Transverse colon (tissue), 4 donors: ENCODE measurements around the gene RINL. TPM values are rescaled to one million over a fixed set of nuclear protein-coding genes. Genes with fewer than 3 reads are reported as not detected.

Experiments used
- DNase-seq: peaks from one replicate; pipeline ENCODE4 v3.0.0-alpha.2; 2019
- H3K27ac ChIP-seq, 4 donors: fragments of 200-600 bp; sonication (generic); 2 replicates each; pipeline ENCODE4 v1.5.1; 2016 to 2018; ENCODE audit warnings: inconsistent platforms in 4 of 4
- H3K27me3 ChIP-seq: fragments of 200-600 bp; sonication (generic); 2 replicates; pipeline ENCODE4 v1.5.1; 2017; ENCODE audit warnings: inconsistent platforms
- H3K36me3 ChIP-seq, 4 donors: fragments of 200-600 bp; sonication (generic); 2 replicates each; pipeline ENCODE4 v1.5.1; 2017 to 2019; ENCODE audit warnings: inconsistent platforms in 4 of 4
- H3K4me1 ChIP-seq, 4 donors: fragments of 200-600 bp; sonication (generic); 2 replicates each; pipeline ENCODE4 v1.5.1; 2017 to 2020; ENCODE audit warnings: inconsistent platforms in 4 of 4
- H3K4me3 ChIP-seq, 4 donors: fragments of 200-600 bp; sonication (generic); 1 replicate in 1 of 4; 2 replicates in 3 of 4; pipeline versions ENCODE4 v1.5.1 to v1.6.1; 2017 to 2019; ENCODE audit warnings: inconsistent platforms in 4 of 4
- H3K9me3 ChIP-seq, 2 donors: fragments of 200-600 bp; sonication (generic); 2 replicates each; pipeline ENCODE4 v1.5.1; 2017 to 2019; ENCODE audit warnings: inconsistent platforms in 2 of 2
- CTCF ChIP-seq, 5 experiments: fragments of 200-600 bp in 3 of 5; fragments of 450-650 bp in 2 of 5; sonication (generic) in 3 of 5; IDR thresholded peaks; 1 replicate in 2 of 5; 2 replicates in 3 of 5; pipeline ENCODE4 v1.5.1; 2016 to 2017; ENCODE audit warnings: antibody characterized with exemption in 5 of 5, inconsistent platforms in 3 of 5, mild to moderate bottlenecking in 2 of 5, moderate library complexity in 1 of 5
- EP300 ChIP-seq: sonication (generic); formaldehyde crosslinking; IDR thresholded peaks from one replicate; pipeline ENCODE4 v1.6.1; 2017; ENCODE audit warnings: antibody characterized with exemption, low read depth
- POLR2A ChIP-seq: fragments of 450-650 bp; IDR thresholded peaks from one replicate; pipeline ENCODE4 v1.6.1; 2016; ENCODE audit warnings: antibody characterized with exemption, mild to moderate bottlenecking, moderate library complexity
- POLR2AphosphoS5 ChIP-seq, 3 donors: sonication (generic); formaldehyde crosslinking; IDR thresholded peaks; one replicate each; pipeline ENCODE4 v1.6.1; 2016; ENCODE audit warnings: antibody characterized with exemption in 3 of 3
- WGBS, 2 donors: methylation state at CpG; one replicate each; pipeline ENCODE4 v1.1.5; 2018; ENCODE audit warnings: low coverage in 1 of 2; 5-methylcytosine and 5-hydroxymethylcytosine counted together
- in situ Hi-C, 4 donors: fragments of 200-750 bp; cut with MboI; loops; one replicate each; pipeline versions ENCODE4 v1.15.0 to v1.15.1; 2017; ENCODE audit warnings: low sequenced_read_pairs in 3 of 4, low pct_ligation_motif_present in 1 of 4, low pct_unique_long_range_greater_than_20kb in 1 of 4
- intact Hi-C: fragments of 100-400 bp; cut with DNase I; formaldehyde crosslinking; loops from one replicate; pipeline ENCODE4 v1.15.1; 2023; ENCODE audit warnings: low total_unique reads
- total RNA-seq, 4 donors: library from RNA; depleted of rRNA; stranded (reverse); fragments of >200 nt; gene quantifications; one replicate each; pipeline ENCODE4 v1.1.0, GENCODE V29; 2016

RINL gene
- total RNA-seq, 4 donors from 2014 or later, result 1.8 to 7.0 (median 3.6) TPM

- intact Hi-C loops, result loop anchor here (10.0 kb wide), 1 partner anchor 182 kb away; no protein-coding TSS in a partner anchor
These were observed 41.0 kb downstream of the RINL start for GRCh38 chr19:38836983-38837626.

GRCh38 chr19:38836159-38836982 lies 41.7 kb downstream of the RINL start:
- Histone ChIP-seq H3K27ac (peak overlapping the region in 2 of 4 donors; percentile 7 to 99), H3K36me3 (peaks cover 0 to 57% (median 24%) of the 10 kb centered on the region in 4 donors), H3K4me3 (no peak overlapping the region), H3K4me1 (peaks cover 3 to 18% (median 12%) of the 10 kb centered on the region in 4 donors), H3K9me3 (no peaks in the 10 kb centered on the region), H3K27me3 (no peaks in the 10 kb centered on the region)
- in situ Hi-C loops (no loop called here), intact Hi-C loops (loop anchor here (10.0 kb wide), 1 partner anchor 182 kb away; no protein-coding TSS in a partner anchor)
- 68 to 81% methylated on average over 4 to 8 of the region's 8 CpGs for WGBS, 2 donors
- DNase-seq, result no peak
- TF ChIP-seq POLR2A (no peak), POLR2AphosphoS5 (IDR thresholded peaks at IDR 0.05) (no peak), CTCF (IDR thresholded peaks at IDR 0.05) (no peak)

More at GRCh38 chr19:38836983-38837626, 41.0 kb downstream of the RINL start:
- H3K36me3 ChIP-seq, result peaks cover 0 to 65% (median 28%) of the 10 kb centered on the region in 4 donors
- in situ Hi-C loops, result no loop called here
- DNase-seq, result no peak
- TF ChIP-seq EP300 (no peak), POLR2AphosphoS5 (IDR thresholded peaks at IDR 0.05) (peak in 1 of 3 donors; percentile 9)
- no peaks in the 10 kb centered on the region for H3K9me3 ChIP-seq
- WGBS, 2 donors, result 92 to 100% methylated on average over 1 to 5 of the region's 6 CpGs
- H3K27me3 ChIP-seq, result no peaks in the 10 kb centered on the region
- H3K4me3 ChIP-seq, result no peak overlapping the region
- H3K4me1 ChIP-seq, result peaks cover 3 to 19% (median 11%) of the 10 kb centered on the region in 4 donors
- peak overlapping the region in 1 of 4 donors; percentile 13 for H3K27ac ChIP-seq

- peaks cover 15 to 31% (median 22%) of the 10 kb centered on the region in 4 donors for H3K4me1 ChIP-seq
- no peak for DNase-seq
- H3K27me3 ChIP-seq, result no peaks in the 10 kb centered on the region
- WGBS, 2 donors, result 92 to 95% methylated on average over 6 of the region's 6 CpGs
- H3K9me3 ChIP-seq, result no peaks in the 10 kb centered on the region
- peak overlapping the region; percentile 95 to 99 (median 96) for H3K27ac ChIP-seq
- peaks cover 0 to 39% (median 17%) of the 10 kb centered on the region in 4 donors for H3K36me3 ChIP-seq
- intact Hi-C loops (loop anchor here (10.0 kb wide), 1 partner anchor 180 kb away; no protein-coding TSS in a partner anchor), in situ Hi-C loops (no loop called here)
- TF ChIP-seq POLR2A, result no peak
- no peak overlapping the region for H3K4me3 ChIP-seq
These were observed 43.5 kb downstream of the RINL start for GRCh38 chr19:38834590-38834989.

GRCh38 chr19:38834104-38834490 lies 44.0 kb downstream of the RINL start:
- WGBS, 2 donors, result 87 to 95% methylated on average over 4 of the region's 4 CpGs
- intact Hi-C loops, result loop anchor here (10.0 kb wide), 1 partner anchor 179 kb away; no protein-coding TSS in a partner anchor
- no peaks in the 10 kb centered on the region for H3K27me3 ChIP-seq
- peaks cover 0 to 34% (median 17%) of the 10 kb centered on the region in 4 donors for H3K36me3 ChIP-seq
- in situ Hi-C loops, result no loop called here
- no peak for TF ChIP-seq POLR2A
- no peak for TF ChIP-seq CTCF (IDR thresholded peaks at IDR 0.05)
- TF ChIP-seq POLR2AphosphoS5 (IDR thresholded peaks at IDR 0.05), result no peak
- no peak for TF ChIP-seq EP300
- H3K4me1 ChIP-seq, result peaks cover 16 to 36% (median 25%) of the 10 kb centered on the region in 4 donors
- H3K9me3 ChIP-seq, result no peaks in the 10 kb centered on the region
- DNase-seq, result no peak
- no peak overlapping the region for H3K4me3 ChIP-seq
- peak overlapping the region; percentile 95 to 99 (median 96) for H3K27ac ChIP-seq

- no peak for DNase-seq
- in situ Hi-C loops (no loop called here), intact Hi-C loops (loop anchor here (10.0 kb wide), 1 partner anchor 178 kb away; no protein-coding TSS in a partner anchor)
- Histone ChIP-seq H3K27ac (peak overlapping the region; percentile 95 to 99 (median 96)), H3K9me3 (no peaks in the 10 kb centered on the region), H3K4me1 (peaks cover 17 to 45% (median 25%) of the 10 kb centered on the region in 4 donors), H3K27me3 (no peaks in the 10 kb centered on the region), H3K36me3 (peaks cover 0 to 27% (median 12%) of the 10 kb centered on the region in 4 donors), H3K4me3 (no peak overlapping the region)
- WGBS, 2 donors, result 76 to 90% methylated on average over 2 to 7 of the region's 7 CpGs
- TF ChIP-seq CTCF (IDR thresholded peaks at IDR 0.05) (no peak), POLR2A (no peak), EP300 (no peak)
These were observed 45.0 kb downstream of the RINL start for GRCh38 chr19:38833092-38833425.
